Trophoblast cell (in vitro differentiated cells and primary cell): ENCODE measurements around the gene FLNB.

ENCODE experiments used
- DNase-seq, 2 donors: peaks; one replicate each; pipeline ENCODE4 v3.0.0-alpha.2; 2016
- H2AFZ ChIP-seq: 2 replicates; pipeline ENCODE4 v1.6.1; 2013; ENCODE audit warnings: low read length, moderate library complexity, mild to moderate bottlenecking; ENCODE audit not compliant: insufficient read depth, poor library complexity
- H2AK5ac ChIP-seq: 2 replicates; pipeline ENCODE4 v1.6.1; 2013; ENCODE audit warnings: mild to moderate bottlenecking, low read length
- H2BK120ac ChIP-seq: 2 replicates; pipeline ENCODE4 v1.6.1; 2013; ENCODE audit warnings: low read length, mild to moderate bottlenecking, moderate library complexity; ENCODE audit not compliant: insufficient read depth, poor library complexity
- H2BK12ac ChIP-seq: 2 replicates; pipeline ENCODE4 v1.6.1; 2013; ENCODE audit warnings: mild to moderate bottlenecking, low read length, moderate library complexity
- H2BK5ac ChIP-seq: 2 replicates; pipeline ENCODE4 v1.6.1; 2013; ENCODE audit warnings: low read length, low read depth, moderate library complexity, mild to moderate bottlenecking; ENCODE audit not compliant: poor library complexity
- H3K14ac ChIP-seq: 2 replicates; pipeline ENCODE4 v1.6.1; 2013; ENCODE audit warnings: mild to moderate bottlenecking, low read length
- H3K18ac ChIP-seq: 2 replicates; pipeline ENCODE4 v1.6.1; 2013; ENCODE audit warnings: mild to moderate bottlenecking, low read length
- H3K23ac ChIP-seq: 2 replicates; pipeline ENCODE4 v1.6.1; 2013; ENCODE audit warnings: low read length
- H3K27ac ChIP-seq: 2 replicates; pipeline ENCODE4 v1.5.1; 2013; ENCODE audit warnings: low read depth, mild to moderate bottlenecking, inconsistent platforms, low read length, moderate library complexity
- H3K27me3 ChIP-seq: 2 replicates; pipeline ENCODE4 v1.6.1; 2013; ENCODE audit warnings: inconsistent platforms, mild to moderate bottlenecking, low read length, moderate library complexity; ENCODE audit not compliant: insufficient read depth
- H3K36me3 ChIP-seq, 2 experiments: 1 replicate in 1 of 2; 2 replicates in 1 of 2; pipeline ENCODE4 v1.6.1; 2013; ENCODE audit warnings: low read length in 2 of 2, mild to moderate bottlenecking in 2 of 2, moderate library complexity in 1 of 2; ENCODE audit not compliant: insufficient read depth in 2 of 2, control insufficient read depth in 1 of 2
- H3K4ac ChIP-seq: 2 replicates; pipeline ENCODE4 v1.6.1; 2013; ENCODE audit warnings: low read depth, mild to moderate bottlenecking, low read length, moderate library complexity
- H3K4me1 ChIP-seq, 2 experiments: 1 replicate in 1 of 2; 2 replicates in 1 of 2; pipeline ENCODE4 v1.6.1; 2013; ENCODE audit warnings: low read length in 2 of 2, mild to moderate bottlenecking in 2 of 2, moderate library complexity in 1 of 2; ENCODE audit not compliant: insufficient read depth in 2 of 2, control insufficient read depth in 1 of 2
- H3K4me2 ChIP-seq: 2 replicates; pipeline ENCODE4 v1.6.1; 2013; ENCODE audit warnings: inconsistent platforms, mild to moderate bottlenecking, low read length, moderate library complexity
- H3K4me3 ChIP-seq: 2 replicates; pipeline ENCODE4 v1.5.1; 2013; ENCODE audit warnings: mild to moderate bottlenecking, low read depth, low read length, inconsistent platforms
- H3K79me1 ChIP-seq: one replicate; pipeline ENCODE4 v1.6.1; 2013; ENCODE audit warnings: low read length
- H3K79me2 ChIP-seq: 2 replicates; pipeline ENCODE4 v1.6.1; 2013; ENCODE audit warnings: low read length, mild to moderate bottlenecking; ENCODE audit not compliant: control insufficient read depth, insufficient read depth, poor library complexity
- H3K9ac ChIP-seq: 2 replicates; pipeline ENCODE4 v1.6.1; 2013; ENCODE audit warnings: mild to moderate bottlenecking, low read length
- H3K9me3 ChIP-seq: 2 replicates; pipeline ENCODE4 v1.6.1; 2013; ENCODE audit warnings: low read depth, mild to moderate bottlenecking, control low read depth, inconsistent platforms, low read length; ENCODE audit not compliant: insufficient read depth
- H4K12ac ChIP-seq: 2 replicates; pipeline ENCODE4 v1.6.1; 2013; ENCODE audit warnings: low read depth, mild to moderate bottlenecking, low read length, moderate library complexity
- H4K8ac ChIP-seq: 2 replicates; pipeline ENCODE4 v1.6.1; 2013; ENCODE audit warnings: low read depth, mild to moderate bottlenecking, low read length, moderate library complexity
- H4K91ac ChIP-seq: one replicate; pipeline ENCODE4 v1.6.1; 2013; ENCODE audit warnings: low read depth, mild to moderate bottlenecking, low read length, moderate library complexity
- WGBS: extraction: QIAGEN DNeasy Blood & Tissue Kit; methylation state at CpG from one replicate; pipeline ENCODE4 v1.1.7; 2013; ENCODE audit warnings: missing lambda C conversion rate; ENCODE audit not compliant: insufficient read length, insufficient coverage; ENCODE audit errors: extremely low coverage; 5-methylcytosine and 5-hydroxymethylcytosine counted together

FLNB gene

GRCh38 chr3:58175187-58175436 lies 166.9 kb downstream of the FLNB start:
- Histone ChIP-seq H3K14ac (no peak overlapping the region), H3K4ac (no peak overlapping the region), H3K79me1 (peaks cover 3% of the 10 kb centered on the region), H3K4me1 (peaks cover 7% of the 10 kb centered on the region in 2 experiments), H4K91ac (no peak overlapping the region), H3K4me3 (no peak overlapping the region), H3K27ac (no peak overlapping the region), H3K4me2 (no peak overlapping the region), H2AFZ (no peak overlapping the region), H4K8ac (no peak overlapping the region), H3K36me3 (peaks cover 19 to 23% of the 10 kb centered on the region in 2 experiments), H3K27me3 (no peaks in the 10 kb centered on the region), H2BK120ac (no peak overlapping the region), H3K23ac (no peak overlapping the region), H2BK12ac (no peak overlapping the region), H2BK5ac (no peak overlapping the region), H4K12ac (no peak overlapping the region), H3K9ac (no peak overlapping the region), H3K79me2 (no peaks in the 10 kb centered on the region), H3K9me3 (no peaks in the 10 kb centered on the region), H3K18ac (no peak overlapping the region), H2AK5ac (no peak overlapping the region)
- DNase-seq = no peak
- WGBS = no CpG with 5 or more reads among the region's 3 CpGs

GRCh38 chr3:58175437-58176184 lies 167.4 kb downstream of the FLNB start:
- Histone ChIP-seq H3K27me3 (no peaks in the 10 kb centered on the region), H4K91ac (no peak overlapping the region), H3K4me3 (no peak overlapping the region), H4K8ac (no peak overlapping the region), H2BK12ac (no peak overlapping the region), H3K23ac (no peak overlapping the region), H3K9me3 (peaks cover 2% of the 10 kb centered on the region), H3K4ac (no peak overlapping the region), H3K4me1 (peaks cover 7% of the 10 kb centered on the region in 2 experiments), H2AFZ (no peak overlapping the region), H3K9ac (no peak overlapping the region), H3K36me3 (peaks cover 14 to 18% of the 10 kb centered on the region in 2 experiments), H3K79me2 (no peaks in the 10 kb centered on the region), H2BK5ac (no peak overlapping the region), H3K4me2 (no peak overlapping the region), H3K18ac (no peak overlapping the region), H2AK5ac (no peak overlapping the region), H3K79me1 (peaks cover 3% of the 10 kb centered on the region), H3K27ac (no peak overlapping the region), H4K12ac (no peak overlapping the region), H2BK120ac (no peak overlapping the region), H3K14ac (no peak overlapping the region)
- no CpG with 5 or more reads among the region's 18 CpGs for WGBS
- peak; percentile 36 to 60 for DNase-seq

- Histone ChIP-seq H2BK12ac (no peak overlapping the region), H3K79me2 (no peaks in the 10 kb centered on the region), H3K23ac (no peak overlapping the region), H3K9me3 (peaks cover 2% of the 10 kb centered on the region), H3K14ac (no peak overlapping the region), H2AK5ac (no peak overlapping the region), H3K27me3 (no peaks in the 10 kb centered on the region), H3K18ac (no peak overlapping the region), H2BK5ac (no peak overlapping the region), H3K27ac (no peak overlapping the region), H4K91ac (no peak overlapping the region), H3K9ac (no peak overlapping the region), H3K4me3 (no peak overlapping the region), H3K36me3 (peaks cover 11 to 12% of the 10 kb centered on the region in 2 experiments), H3K4me2 (no peak overlapping the region), H3K79me1 (peaks cover 3% of the 10 kb centered on the region), H2BK120ac (no peak overlapping the region), H4K8ac (no peak overlapping the region), H2AFZ (no peak overlapping the region), H3K4me1 (peaks cover 7% of the 10 kb centered on the region in 2 experiments), H4K12ac (no peak overlapping the region), H3K4ac (no peak overlapping the region)
- no CpG with 5 or more reads among the region's 3 CpGs for WGBS
- no peak for DNase-seq
These were observed 167.9 kb downstream of the FLNB start for GRCh38 chr3:58176185-58176530.

GRCh38 chr3:58176827-58177489 lies 168.7 kb downstream of the FLNB start:
- H4K12ac ChIP-seq = no peak overlapping the region
- peaks cover 2% of the 10 kb centered on the region for H3K9me3 ChIP-seq
- no peaks in the 10 kb centered on the region for H3K27me3 ChIP-seq
- no peak overlapping the region for H3K4me2 ChIP-seq
- no CpG with 5 or more reads among the region's 10 CpGs for WGBS
- H3K27ac ChIP-seq = no peak overlapping the region
- no peaks in the 10 kb centered on the region for H3K79me2 ChIP-seq
- H2BK5ac ChIP-seq = no peak overlapping the region
- no peak overlapping the region for H2AK5ac ChIP-seq
- H2BK120ac ChIP-seq = no peak overlapping the region
- H3K4ac ChIP-seq = no peak overlapping the region
- H3K4me3 ChIP-seq = no peak overlapping the region
- no peak overlapping the region for H3K9ac ChIP-seq
- no peak for DNase-seq
- H3K18ac ChIP-seq = no peak overlapping the region
- H2BK12ac ChIP-seq = no peak overlapping the region
- peaks cover 7% of the 10 kb centered on the region in 2 experiments for H3K4me1 ChIP-seq
- H4K8ac ChIP-seq = no peak overlapping the region
- H3K79me1 ChIP-seq = peaks cover 3% of the 10 kb centered on the region
- H3K14ac ChIP-seq = no peak overlapping the region
- no peak overlapping the region for H2AFZ ChIP-seq
- peaks cover 4% of the 10 kb centered on the region in 2 experiments for H3K36me3 ChIP-seq
- H4K91ac ChIP-seq = no peak overlapping the region
- H3K23ac ChIP-seq = no peak overlapping the region
